Activated naive CD4-positive, alpha-beta T cell treated with Interleukin-2 at 50 U/mL for 16 hours (primary cell): Measurements from ENCODE around the gene CELSR1.
"Not testable (repeated sequence)": the region's sequence is repeated elsewhere in the genome, so short reads cannot be mapped to it uniquely, and the experiment has no call there.

Source experiments
- DNase-seq: peaks from one replicate; pipeline ENCODE4 v3.0.0-alpha.2; 2020

The CELSR1 gene

DNA sequence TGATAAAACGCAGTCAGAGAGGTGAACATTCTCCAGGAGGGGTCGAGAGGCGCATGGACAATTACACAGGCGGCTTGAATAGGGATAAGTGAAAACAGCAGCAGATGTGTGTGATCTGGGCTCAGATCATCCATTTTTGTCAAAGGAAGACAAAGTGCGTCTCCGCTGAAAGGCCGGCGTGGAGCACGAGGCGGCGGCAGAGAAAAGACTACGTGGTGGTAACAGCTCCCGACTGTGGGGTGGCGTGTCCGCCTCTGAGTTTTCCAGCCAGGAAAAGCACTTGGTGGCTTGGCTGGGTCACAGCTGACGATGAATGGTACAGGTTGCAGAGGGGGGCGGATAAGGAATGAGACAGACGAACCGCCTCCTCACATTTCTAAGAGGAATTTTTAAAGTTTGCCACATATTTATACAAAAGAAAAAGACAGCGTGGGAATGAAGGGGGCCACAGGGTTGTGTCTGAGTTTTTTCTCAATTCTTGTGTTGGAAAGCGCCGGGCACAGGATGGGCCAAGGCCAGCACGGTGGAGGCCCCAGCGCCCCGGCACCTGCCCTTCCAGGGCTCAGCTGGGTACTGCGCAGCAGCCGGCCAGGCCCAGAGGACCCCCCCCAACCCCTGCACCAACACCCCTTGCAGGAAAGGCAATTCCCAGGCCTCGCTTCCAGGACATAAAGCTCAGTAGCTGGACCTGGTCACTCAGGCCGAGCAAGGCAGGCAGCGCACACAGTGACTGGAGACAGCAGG is 121.5 kb downstream of the CELSR1 start:
- no peak for DNase-seq

DNA sequence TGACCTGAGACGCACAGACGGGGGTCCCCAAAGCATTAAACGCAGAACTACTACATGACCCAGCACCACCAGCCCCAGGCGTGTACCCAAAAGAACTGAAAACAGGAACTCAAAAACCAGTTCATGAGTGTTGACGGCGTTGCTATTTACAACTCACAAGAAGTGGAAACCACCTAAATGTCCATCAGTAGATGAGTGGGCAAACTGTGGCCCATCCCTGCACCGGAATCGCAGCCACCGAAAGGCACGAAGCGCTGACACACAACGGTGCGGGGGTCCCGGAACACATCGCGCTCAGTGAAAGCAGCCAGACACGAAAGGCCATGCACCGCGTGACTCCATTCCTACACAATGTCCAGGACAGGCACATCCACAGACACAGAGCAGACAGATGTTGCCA is 122.7 kb downstream of the CELSR1 start:
- no peak for DNase-seq

DNA sequence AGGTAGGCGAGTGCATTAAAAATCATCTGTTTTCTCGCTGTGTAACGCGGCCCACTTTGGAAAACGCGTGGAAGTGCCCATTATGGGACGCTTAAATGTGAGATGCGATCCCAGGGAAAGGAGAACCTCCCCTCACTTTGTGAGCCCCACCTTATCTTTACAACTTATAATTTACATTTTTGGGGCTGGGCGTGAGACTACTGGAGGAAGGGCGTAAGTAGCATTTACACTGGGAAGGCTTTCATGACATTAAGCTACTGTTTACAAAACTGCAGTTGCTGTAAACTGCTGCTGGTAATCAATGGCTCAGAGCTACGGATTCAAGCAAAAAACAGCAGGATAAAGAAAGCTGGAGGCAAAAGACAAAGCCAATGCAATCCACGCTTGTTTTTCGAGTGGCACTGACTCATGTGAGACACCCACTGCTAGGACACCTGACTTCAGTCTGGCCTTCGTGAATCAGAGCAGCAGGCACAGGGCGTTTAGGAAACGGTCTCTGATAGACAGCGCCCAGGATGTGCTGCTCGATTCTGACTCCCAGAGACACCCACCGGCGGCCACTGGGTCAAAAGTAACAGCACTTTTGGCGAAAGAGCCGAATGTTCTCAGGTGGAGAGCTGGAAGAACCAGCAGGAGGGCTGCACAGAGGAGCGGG is 123.6 kb downstream of the CELSR1 start:
- DNase-seq: no peak

DNA sequence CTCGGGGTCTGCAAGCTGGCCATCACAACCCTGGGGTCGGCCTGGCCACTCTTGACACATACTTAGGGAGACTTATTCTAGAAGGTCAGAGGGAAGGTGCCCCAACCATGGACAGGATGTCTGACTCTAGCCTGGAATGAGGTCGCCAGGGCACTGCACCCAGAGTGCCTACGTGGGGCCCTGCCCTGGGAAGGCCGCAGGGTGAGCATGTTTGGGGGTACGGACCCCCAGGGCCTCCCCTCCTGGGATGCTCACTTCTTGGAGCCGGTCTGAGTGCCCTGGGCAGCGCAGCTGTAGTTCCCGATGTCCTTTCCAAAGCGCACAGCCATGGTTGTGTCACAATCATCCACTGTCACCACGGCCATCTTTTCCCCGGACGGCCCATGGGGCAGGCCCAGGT is 126.1 kb downstream of the CELSR1 start:
- no peak for DNase-seq

DNA sequence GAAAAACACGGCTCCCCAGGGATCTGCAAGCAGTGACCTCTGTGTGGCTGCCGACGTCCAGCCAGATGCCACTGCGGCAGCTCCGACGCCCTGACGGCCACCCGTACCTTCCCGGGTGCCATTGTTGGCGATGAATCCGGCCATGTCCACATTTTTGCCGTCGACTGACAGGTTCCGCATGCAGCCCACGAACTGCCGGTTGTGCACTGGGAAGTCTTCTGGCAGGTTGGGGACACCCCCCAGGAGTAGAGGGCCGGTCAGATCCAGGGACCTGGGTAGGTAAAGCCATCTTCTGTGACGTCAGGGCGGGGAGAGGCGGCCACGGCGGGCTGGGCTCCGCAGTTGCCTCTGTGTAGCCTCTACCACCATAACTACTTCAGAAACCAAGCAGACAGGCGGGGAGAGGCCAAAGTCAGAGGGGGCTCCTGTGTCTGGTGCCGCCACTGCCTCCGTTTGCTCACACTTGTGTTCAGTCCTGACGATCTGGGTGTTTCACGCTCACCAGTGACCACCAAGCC is 127.1 kb downstream of the CELSR1 start:
- no peak for DNase-seq

- DNase-seq: no peak
Measured at GRCh38 chr22:46409631-46410210, 127.7 kb downstream of the CELSR1 start.

GRCh38 chr22:46408568-46409506 is 128.6 kb downstream of the CELSR1 start:
- DNase-seq: no peak

DNA sequence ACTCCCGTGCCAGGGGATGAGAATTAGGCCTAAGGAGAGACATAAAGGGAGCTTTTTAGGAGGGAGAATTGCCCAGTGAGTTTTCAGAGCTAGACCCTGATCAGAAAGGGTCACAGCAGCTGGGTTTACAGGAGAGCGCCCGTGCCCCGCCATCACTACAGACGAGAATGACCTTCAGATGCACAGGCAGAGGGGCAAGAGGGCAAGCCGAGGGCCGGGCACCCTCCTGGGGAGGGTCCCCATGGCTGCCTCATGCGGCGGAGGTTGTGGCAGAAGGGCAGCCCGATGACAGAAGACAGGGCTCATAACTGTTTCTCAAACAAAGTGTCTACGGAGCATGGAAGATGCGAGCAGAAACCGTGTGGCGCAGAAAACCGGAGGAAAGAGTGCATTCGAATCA is 129.7 kb downstream of the CELSR1 start:
- no peak for DNase-seq

DNA sequence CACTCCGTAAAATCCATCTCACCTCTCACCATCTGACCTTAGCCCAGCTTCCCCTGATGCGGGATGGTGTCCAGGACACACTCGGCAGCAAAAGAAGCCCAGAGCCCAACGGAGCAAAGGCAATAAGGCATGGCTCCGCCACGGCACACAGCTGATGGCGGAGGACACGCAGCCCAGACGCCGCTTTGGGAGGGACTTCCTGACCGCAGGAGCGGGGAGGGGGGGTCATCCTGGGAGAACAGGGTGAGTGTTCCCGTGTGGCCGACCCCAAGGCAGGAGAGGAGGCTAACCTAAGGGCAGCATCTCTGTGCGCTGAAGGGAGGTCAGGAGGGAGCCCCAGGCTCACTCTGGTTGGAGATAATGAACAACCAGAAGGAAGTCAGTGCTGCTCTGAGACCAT is 130.6 kb downstream of the CELSR1 start:
- DNase-seq: no peak

DNA sequence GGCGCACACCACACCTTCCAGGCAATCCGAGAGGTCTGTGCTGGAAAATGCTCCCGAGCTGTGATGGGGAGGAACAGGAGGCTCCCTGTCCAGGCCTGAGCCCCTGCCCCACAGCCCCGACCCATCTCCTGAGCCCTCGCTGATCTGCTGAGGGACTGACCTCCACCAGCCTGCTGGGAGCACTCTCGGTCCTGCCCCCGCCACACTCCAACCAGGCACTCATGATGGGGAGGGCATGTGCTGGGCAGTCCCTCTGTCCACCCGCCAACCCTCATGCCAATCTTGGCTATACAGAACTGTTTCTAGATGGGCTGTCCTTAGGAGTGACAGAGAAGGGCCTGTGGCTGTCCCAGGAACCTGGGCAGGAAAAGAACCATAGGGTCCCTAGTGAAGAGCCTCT is 131.1 kb downstream of the CELSR1 start:
- DNase-seq: no peak

DNA sequence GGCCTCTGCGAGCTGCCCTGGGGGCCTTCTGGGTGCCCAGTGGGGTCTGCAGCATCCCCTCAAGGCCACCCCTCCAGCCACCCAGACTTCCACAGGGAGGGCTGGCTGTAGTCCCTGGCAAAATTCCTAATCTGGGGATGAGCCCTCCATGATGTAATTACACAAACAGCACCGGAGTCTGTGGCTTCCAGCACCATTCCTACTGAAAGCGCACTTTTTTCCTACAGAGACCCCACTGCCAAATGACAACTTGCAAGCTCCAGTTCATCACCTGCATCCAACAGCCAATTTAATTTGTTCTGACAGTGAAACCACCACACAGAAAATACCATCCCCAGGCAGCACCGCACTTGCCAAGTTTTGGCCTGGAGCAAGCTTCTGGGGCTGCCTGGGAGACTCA is 131.5 kb downstream of the CELSR1 start:
- no peak for DNase-seq

DNA sequence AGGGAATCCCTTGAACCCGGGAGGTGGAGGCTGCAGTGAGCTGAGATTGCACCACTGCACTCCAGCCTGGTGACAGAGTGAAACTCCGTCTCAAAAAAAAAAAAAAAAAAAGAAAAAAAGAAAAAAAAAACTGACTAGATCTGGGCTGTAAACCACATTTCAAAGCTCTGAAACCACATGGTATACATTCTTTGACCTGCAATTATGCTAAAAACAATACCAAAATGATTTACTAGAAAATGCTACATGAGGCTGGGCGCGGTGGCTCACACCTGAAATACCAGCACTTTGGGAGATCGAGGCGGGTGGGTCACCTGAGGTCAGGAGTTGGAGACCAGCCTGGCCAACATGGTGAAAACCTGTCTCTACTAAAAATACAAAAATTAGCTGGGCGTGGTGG is 133.5 kb downstream of the CELSR1 start:
- not testable (repeated sequence) for DNase-seq

DNA sequence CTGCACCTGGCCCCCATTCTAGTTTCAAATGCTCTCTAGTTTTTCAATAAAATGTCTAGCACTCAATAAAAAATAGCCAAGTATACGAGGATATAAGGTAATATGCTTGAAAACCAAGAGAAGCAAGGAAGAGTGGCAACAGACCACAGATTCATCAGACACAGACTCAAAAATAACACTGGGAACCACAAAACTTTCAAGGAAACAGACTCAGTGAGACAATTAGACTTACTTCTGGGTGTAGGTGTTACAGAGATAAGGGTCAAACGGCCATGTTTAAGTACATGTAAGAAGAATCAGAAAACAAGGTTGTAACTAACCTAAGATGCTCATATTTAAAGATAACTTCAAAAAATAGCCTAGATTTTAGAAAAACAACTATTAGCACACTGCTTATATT is 134.9 kb downstream of the CELSR1 start:
- no peak for DNase-seq

DNA sequence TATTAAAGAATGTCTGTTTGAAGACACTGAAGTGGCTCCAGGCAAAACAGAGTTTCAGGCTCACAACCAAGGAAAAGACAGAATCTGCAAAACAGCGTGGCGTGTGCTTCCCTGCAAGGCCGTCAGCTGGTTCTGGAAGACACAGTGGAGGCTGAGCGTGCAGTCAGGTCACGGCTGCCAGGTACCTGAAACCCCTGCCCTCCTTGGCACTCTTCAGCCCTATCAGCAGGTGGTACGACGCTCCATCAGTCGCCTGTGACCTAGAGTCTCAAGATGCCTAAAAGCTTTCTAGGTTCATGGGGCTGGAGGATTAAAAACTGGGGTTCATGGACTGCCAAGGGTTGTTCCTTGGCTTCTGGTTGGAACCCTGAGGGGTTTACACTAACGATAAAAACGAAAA is 136.1 kb downstream of the CELSR1 start:
- DNase-seq: no peak

DNA sequence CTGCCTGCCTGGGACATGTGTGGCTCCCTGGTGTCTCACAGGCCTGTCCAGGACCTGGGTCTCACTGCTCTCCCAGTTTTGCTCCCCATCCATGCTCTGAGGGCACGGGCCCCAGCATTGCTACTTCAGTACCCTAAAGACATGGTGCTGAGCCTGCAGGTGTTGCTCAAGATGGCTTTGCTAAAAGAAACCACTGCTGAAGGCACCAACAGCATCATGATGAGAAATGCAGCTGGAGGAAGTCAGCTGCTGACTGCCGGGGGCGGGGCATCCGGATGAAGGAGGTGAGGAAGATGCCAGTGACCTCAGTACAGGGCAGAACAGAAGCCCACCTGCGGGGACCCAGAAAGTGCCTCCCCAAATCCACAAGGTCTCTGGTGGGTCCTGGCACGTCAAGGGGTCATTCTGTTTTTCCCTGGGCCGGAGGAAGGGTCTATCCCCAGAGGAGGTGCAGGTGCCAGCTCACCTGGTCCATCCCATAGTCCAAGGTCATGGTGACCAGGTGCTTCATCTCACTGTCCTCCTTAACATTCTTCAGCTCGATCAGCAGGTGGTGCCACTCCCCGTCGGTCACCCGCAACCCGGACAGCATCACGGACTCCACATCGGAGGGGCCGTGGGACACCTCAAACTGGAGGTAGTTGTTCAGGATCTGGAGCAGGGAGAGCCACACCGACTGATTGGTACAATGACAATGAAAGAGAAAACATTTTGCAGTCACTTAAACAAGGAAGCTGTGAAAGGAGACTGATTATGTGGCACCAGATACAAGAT is 138.0 kb downstream of the CELSR1 start:
- DNase-seq: no peak

DNA sequence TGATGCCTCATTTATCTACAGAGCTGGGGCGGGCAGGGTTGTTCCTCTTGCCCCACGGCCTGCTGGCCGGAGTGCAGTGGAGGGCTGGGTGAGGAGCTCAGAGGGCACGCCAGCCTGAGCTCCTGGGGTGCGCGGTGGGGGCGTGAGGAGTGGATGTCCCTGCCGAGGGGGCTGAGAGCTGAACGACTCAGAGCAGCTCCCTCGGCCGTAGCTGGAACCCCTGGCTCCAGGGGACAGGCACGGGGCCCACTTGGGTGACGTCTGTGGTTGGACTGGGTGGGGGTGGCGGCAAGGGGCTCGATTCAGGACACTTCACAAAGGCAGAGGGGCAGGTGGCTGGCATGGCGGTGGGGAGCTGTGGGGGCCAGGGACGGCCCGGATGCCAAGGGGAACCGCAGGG is 139.5 kb downstream of the CELSR1 start:
- DNase-seq: no peak

DNA sequence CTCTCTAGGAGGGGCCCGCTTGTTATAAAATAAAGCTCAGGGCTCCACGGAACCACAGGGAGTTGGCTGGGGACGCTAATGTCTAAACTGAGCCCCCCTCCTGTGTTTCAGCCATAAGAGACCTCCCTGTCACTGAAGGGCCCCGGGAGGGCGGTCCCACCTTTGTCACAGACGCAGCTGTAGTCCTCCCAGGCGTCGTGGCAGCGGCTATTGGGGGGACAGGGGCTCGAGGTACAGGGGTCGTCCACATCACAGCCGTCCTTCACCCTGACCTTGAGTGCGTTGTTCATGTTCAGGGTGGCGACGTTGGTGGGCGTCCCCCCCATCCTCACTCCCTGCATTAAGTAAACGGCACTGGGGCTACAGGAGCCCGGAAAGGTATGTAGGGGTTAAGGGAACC is 139.9 kb downstream of the CELSR1 start:
- DNase-seq: no peak

DNA sequence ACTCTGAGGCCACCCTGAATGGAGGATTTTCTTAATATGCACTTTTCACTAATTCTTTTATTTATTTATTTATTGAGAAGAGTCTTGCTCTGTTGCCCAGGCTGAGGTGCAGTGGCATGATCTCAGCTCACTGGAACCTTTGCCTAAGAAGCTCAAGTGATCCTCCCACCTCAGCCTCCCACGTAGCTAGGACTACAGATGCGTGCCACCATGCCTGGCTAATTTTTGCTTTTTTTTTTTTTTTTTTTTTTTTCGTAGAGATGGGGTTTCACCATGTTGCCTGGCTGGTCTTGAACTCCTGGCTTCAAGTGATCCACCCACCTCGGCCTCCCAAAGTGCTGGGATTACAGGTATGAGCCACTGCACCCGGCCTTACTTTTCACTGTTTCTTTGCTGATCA is 140.4 kb downstream of the CELSR1 start:
- DNase-seq: not testable (repeated sequence)

DNA sequence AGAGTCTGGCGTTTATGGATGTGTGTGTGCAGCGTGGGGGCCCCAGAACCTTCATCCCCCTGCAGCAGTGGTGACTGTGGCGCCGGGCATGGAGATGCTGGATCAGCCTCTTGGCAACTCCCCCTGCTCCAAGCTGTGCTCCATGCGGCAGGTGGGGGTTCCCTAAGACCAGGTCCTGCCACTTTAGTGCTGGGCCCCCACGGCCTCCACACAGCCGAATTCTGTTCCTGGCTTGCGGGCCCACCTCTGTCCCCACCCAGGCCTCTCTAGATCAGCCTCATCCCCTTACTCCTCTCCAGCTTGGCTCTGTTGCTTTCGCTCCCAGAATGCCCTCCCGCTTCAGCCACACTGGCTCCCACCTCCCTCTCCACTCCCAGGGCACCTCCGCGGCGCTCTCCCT is 142.3 kb downstream of the CELSR1 start:
- DNase-seq: no peak

GRCh38 chr22:46394622-46395021 is 142.8 kb downstream of the CELSR1 start:
- no peak for DNase-seq

GRCh38 chr22:46393873-46394272 is 143.5 kb downstream of the CELSR1 start:
- DNase-seq: no peak

GRCh38 chr22:46392137-46392844 is 145.1 kb downstream of the CELSR1 start:
- no peak for DNase-seq
